ENCODE measurements around the gene RPS10.

The RPS10 gene

GRCh38 chr6:34388421-34388820, 37.4 kb downstream of the RPS10 start:
- no peak for TF ChIP-seq EZH2 (IDR thresholded peaks at IDR 0.05; ENCODE audit: borderline replicate concordance, low read depth, low read length, severe bottlenecking)
- no peak overlapping the region for H3K27ac ChIP-seq (ENCODE audit: low read length)

GRCh38 chr6:34386316-34387137, 39.3 kb downstream of the RPS10 start:
- no peak for TF ChIP-seq EZH2 (IDR thresholded peaks at IDR 0.05; ENCODE audit: borderline replicate concordance, low read depth, low read length, severe bottlenecking)
- TF ChIP-seq CTCF (IDR thresholded peaks at IDR 0.05; ENCODE audit: borderline replicate concordance, extremely low read depth, low read length, poor library complexity, severe bottlenecking), result no peak
- Histone ChIP-seq H3K4me1 (ENCODE audit: insufficient read depth, low read length) (peaks cover 36% of the 10 kb centered on the region), H3K27me3 (ENCODE audit: insufficient read depth, low read length, poor library complexity) (no peaks in the 10 kb centered on the region), H4K20me1 (ENCODE audit: insufficient read depth, low read length) (peaks cover 55% of the 10 kb centered on the region), H3K9ac (ENCODE audit: low read depth, low read length) (no peak overlapping the region), H3K27ac (ENCODE audit: low read length) (no peak overlapping the region), H2AFZ (ENCODE audit: low read depth, low read length) (no peak overlapping the region), H3K79me2 (ENCODE audit: insufficient read depth, low read length) (peaks cover 100% of the 10 kb centered on the region), H3K4me3 (ENCODE audit: low read depth in 1 of 2, low read length in 2 of 2) (no peak overlapping the region), H3K4me2 (ENCODE audit: insufficient read depth, low read length) (no peak overlapping the region), H3K9me3 (ENCODE audit: insufficient read depth, low read length, severe bottlenecking) (no peaks in the 10 kb centered on the region), H3K36me3 (ENCODE audit: insufficient read depth, low read length) (peaks cover 15% of the 10 kb centered on the region)
- DNase-seq (no peak), ATAC-seq (ENCODE audit: insufficient read depth, low read depth) (no peak)

More at GRCh38 chr6:34388421-34388820, 37.4 kb downstream of the RPS10 start:
- H2AFZ ChIP-seq (ENCODE audit: low read depth, low read length), result no peak overlapping the region
- peaks cover 9% of the 10 kb centered on the region for H3K36me3 ChIP-seq (ENCODE audit: insufficient read depth, low read length)
- no peak overlapping the region for H3K9ac ChIP-seq (ENCODE audit: low read depth, low read length)
- DNase-seq (no peak), ATAC-seq (ENCODE audit: insufficient read depth, low read depth) (no peak)
- peaks cover 40% of the 10 kb centered on the region for H3K4me1 ChIP-seq (ENCODE audit: insufficient read depth, low read length)
- no peak overlapping the region for H3K4me2 ChIP-seq (ENCODE audit: insufficient read depth, low read length)
- H3K79me2 ChIP-seq (ENCODE audit: insufficient read depth, low read length), result peaks cover 96% of the 10 kb centered on the region
- no peaks in the 10 kb centered on the region for H3K9me3 ChIP-seq (ENCODE audit: insufficient read depth, low read length, severe bottlenecking)
- H3K27me3 ChIP-seq (ENCODE audit: insufficient read depth, low read length, poor library complexity), result no peaks in the 10 kb centered on the region
- H3K4me3 ChIP-seq (ENCODE audit: low read depth in 1 of 2, low read length in 2 of 2), result no peak overlapping the region
- H4K20me1 ChIP-seq (ENCODE audit: insufficient read depth, low read length), result peaks cover 43% of the 10 kb centered on the region

GRCh38 chr6:34385793-34386195, 40.1 kb downstream of the RPS10 start:
- DNase-seq, result no peak
- TF ChIP-seq CTCF (IDR thresholded peaks at IDR 0.05; ENCODE audit: borderline replicate concordance, extremely low read depth, low read length, poor library complexity, severe bottlenecking), result no peak
- no peak for TF ChIP-seq EZH2 (IDR thresholded peaks at IDR 0.05; ENCODE audit: borderline replicate concordance, low read depth, low read length, severe bottlenecking)
- no peak overlapping the region for H3K4me2 ChIP-seq (ENCODE audit: insufficient read depth, low read length)
- H3K27ac ChIP-seq (ENCODE audit: low read length), result no peak overlapping the region
- H4K20me1 ChIP-seq (ENCODE audit: insufficient read depth, low read length), result peaks cover 56% of the 10 kb centered on the region
- no peak overlapping the region for H3K9ac ChIP-seq (ENCODE audit: low read depth, low read length)
- no peaks in the 10 kb centered on the region for H3K27me3 ChIP-seq (ENCODE audit: insufficient read depth, low read length, poor library complexity)
- peaks cover 100% of the 10 kb centered on the region for H3K79me2 ChIP-seq (ENCODE audit: insufficient read depth, low read length)
- H3K36me3 ChIP-seq (ENCODE audit: insufficient read depth, low read length), result peaks cover 15% of the 10 kb centered on the region
- no peak for ATAC-seq (ENCODE audit: insufficient read depth, low read depth)
- peaks cover 31% of the 10 kb centered on the region for H3K4me1 ChIP-seq (ENCODE audit: insufficient read depth, low read length)
- no peak overlapping the region for H2AFZ ChIP-seq (ENCODE audit: low read depth, low read length)
- H3K9me3 ChIP-seq (ENCODE audit: insufficient read depth, low read length, severe bottlenecking), result no peaks in the 10 kb centered on the region
- H3K4me3 ChIP-seq (ENCODE audit: low read depth in 1 of 2, low read length in 2 of 2), result no peak overlapping the region

- Histone ChIP-seq H3K27ac (ENCODE audit: low read length) (no peak overlapping the region), H3K4me1 (ENCODE audit: insufficient read depth, low read length) (peaks cover 23% of the 10 kb centered on the region), H3K4me2 (ENCODE audit: insufficient read depth, low read length) (no peak overlapping the region), H3K9ac (ENCODE audit: low read depth, low read length) (no peak overlapping the region), H3K9me3 (ENCODE audit: insufficient read depth, low read length, severe bottlenecking) (no peaks in the 10 kb centered on the region), H2AFZ (ENCODE audit: low read depth, low read length) (no peak overlapping the region), H3K27me3 (ENCODE audit: insufficient read depth, low read length, poor library complexity) (no peaks in the 10 kb centered on the region), H3K4me3 (ENCODE audit: low read depth in 1 of 2, low read length in 2 of 2) (no peak overlapping the region), H4K20me1 (ENCODE audit: insufficient read depth, low read length) (peaks cover 64% of the 10 kb centered on the region), H3K36me3 (ENCODE audit: insufficient read depth, low read length) (peaks cover 18% of the 10 kb centered on the region), H3K79me2 (ENCODE audit: insufficient read depth, low read length) (peaks cover 99% of the 10 kb centered on the region)
- no peak for DNase-seq
- no peak for ATAC-seq (ENCODE audit: insufficient read depth, low read depth)
- TF ChIP-seq CTCF (IDR thresholded peaks at IDR 0.05; ENCODE audit: borderline replicate concordance, extremely low read depth, low read length, poor library complexity, severe bottlenecking) (no peak), EZH2 (IDR thresholded peaks at IDR 0.05; ENCODE audit: borderline replicate concordance, low read depth, low read length, severe bottlenecking) (no peak)
Measured at GRCh38 chr6:34384321-34385153, 41.3 kb downstream of the RPS10 start.
